A549 (cell line): ENCODE data around the gene PCNT.

ENCODE experiments used
- EP300 ChIP-seq, 2 experiments: fragments of >200 bp; sonication (Bioruptor Twin); formaldehyde crosslinking; IDR thresholded peaks; 2 replicates in 1 of 2; 3 replicates in 1 of 2; pipeline ENCODE4 v1.6.1; 2016 to 2017
- ESRRA ChIP-seq: fragments of 150-350 bp; IDR thresholded peaks from 2 replicates; pipeline ENCODE4 v1.6.1; 2014; ENCODE audit warnings: mild to moderate bottlenecking, low read length, borderline replicate concordance
- HDAC2 ChIP-seq: fragments of 200-600 bp; sonication (generic); IDR thresholded peaks from 2 replicates; pipeline ENCODE4 v1.6.1; 2016
- MAFK ChIP-seq: fragments of 450-650 bp; IDR thresholded peaks from 2 replicates; pipeline ENCODE4 v1.6.1; 2014; ENCODE audit not compliant: partially characterized antibody
- MAZ ChIP-seq: fragments of 150-350 bp; IDR thresholded peaks from 2 replicates; pipeline ENCODE4 v1.6.1; 2014; ENCODE audit warnings: antibody characterized with exemption, low read depth, low read length, borderline replicate concordance
- RAD21 ChIP-seq, 2 experiments: fragments of >200 bp in 1 of 2; sonication (Bioruptor Twin) in 1 of 2; formaldehyde crosslinking in 1 of 2; IDR thresholded peaks in 1 of 2; conservative IDR thresholded peaks in 1 of 2; 2 replicates in 1 of 2; 3 replicates in 1 of 2; pipeline ENCODE4 v1.6.1; 2012 to 2018; ENCODE audit warnings: inconsistent platforms in 1 of 2
- RCOR1 ChIP-seq: fragments of 150-350 bp; IDR thresholded peaks from 2 replicates; pipeline ENCODE4 v1.6.1; 2014; ENCODE audit warnings: antibody characterized with exemption, low read length, low read depth
- SMC3 ChIP-seq: fragments of >200 bp; sonication (Bioruptor Twin); formaldehyde crosslinking; IDR thresholded peaks from 3 replicates; pipeline ENCODE4 v1.6.1; 2018; ENCODE audit warnings: inconsistent platforms
- TF ChIP-seq, protein P1 (sequence below): fragments of >200 bp; sonication (Bioruptor Twin); formaldehyde crosslinking; IDR thresholded peaks from 3 replicates; pipeline ENCODE4 v1.5.1; 2016
- TF ChIP-seq, protein P2 (sequence below): IDR thresholded peaks from 2 replicates; pipeline ENCODE4 v1.6.1; 2012

DNA sequence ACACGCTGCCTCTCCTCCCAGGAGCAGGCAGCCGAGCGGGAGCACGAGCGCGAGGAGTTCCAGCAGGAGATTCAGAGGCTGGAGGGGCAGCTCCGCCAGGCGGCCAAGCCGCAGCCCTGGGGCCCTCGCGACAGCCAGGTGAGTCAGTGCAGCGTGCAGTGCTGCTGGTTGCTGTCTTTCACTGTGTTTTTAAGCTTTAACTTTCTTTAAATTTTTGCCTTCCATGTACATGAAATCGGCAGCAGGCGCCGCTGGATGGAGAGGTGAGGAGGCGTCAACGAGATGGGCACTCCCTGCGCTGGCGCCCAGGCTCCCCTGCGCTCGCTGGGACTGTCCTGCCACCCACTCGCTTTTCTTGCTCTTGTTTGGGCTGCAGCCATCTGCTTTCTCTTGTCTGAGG, 74.0 kb downstream of the PCNT start:
- TF ChIP-seq, protein P1, sequence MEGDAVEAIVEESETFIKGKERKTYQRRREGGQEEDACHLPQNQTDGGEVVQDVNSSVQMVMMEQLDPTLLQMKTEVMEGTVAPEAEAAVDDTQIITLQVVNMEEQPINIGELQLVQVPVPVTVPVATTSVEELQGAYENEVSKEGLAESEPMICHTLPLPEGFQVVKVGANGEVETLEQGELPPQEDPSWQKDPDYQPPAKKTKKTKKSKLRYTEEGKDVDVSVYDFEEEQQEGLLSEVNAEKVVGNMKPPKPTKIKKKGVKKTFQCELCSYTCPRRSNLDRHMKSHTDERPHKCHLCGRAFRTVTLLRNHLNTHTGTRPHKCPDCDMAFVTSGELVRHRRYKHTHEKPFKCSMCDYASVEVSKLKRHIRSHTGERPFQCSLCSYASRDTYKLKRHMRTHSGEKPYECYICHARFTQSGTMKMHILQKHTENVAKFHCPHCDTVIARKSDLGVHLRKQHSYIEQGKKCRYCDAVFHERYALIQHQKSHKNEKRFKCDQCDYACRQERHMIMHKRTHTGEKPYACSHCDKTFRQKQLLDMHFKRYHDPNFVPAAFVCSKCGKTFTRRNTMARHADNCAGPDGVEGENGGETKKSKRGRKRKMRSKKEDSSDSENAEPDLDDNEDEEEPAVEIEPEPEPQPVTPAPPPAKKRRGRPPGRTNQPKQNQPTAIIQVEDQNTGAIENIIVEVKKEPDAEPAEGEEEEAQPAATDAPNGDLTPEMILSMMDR, result no peak
- TF ChIP-seq SMC3, result no peak
- TF ChIP-seq RAD21 (conservative IDR thresholded peaks at IDR 0.05 in 1 of 2, IDR thresholded peaks at IDR 0.05 in 1 of 2), result no peak
- no peak for TF ChIP-seq HDAC2
- TF ChIP-seq MAFK, result no peak
- no peak for TF ChIP-seq EP300 (IDR thresholded peaks at IDR 0.05)
- no peak for TF ChIP-seq RCOR1
- TF ChIP-seq MAZ, result no peak
- TF ChIP-seq, protein P2, sequence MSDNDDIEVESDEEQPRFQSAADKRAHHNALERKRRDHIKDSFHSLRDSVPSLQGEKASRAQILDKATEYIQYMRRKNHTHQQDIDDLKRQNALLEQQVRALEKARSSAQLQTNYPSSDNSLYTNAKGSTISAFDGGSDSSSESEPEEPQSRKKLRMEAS, result no peak
- TF ChIP-seq ESRRA, result no peak
